ENCODE measurements around the gene BCL7A.

Gene BCL7A

GRCh38 chr12:122001466-122002209 lies 20.0 kb upstream of the BCL7A start:
- no peak for DNase-seq

GRCh38 chr12:122003651-122004611 lies 17.8 kb upstream of the BCL7A start:
- no peak for DNase-seq

- no peak for DNase-seq
These were observed 17.0 kb upstream of the BCL7A start for GRCh38 chr12:122004633-122005071.

- no peak for DNase-seq
These were observed 16.4 kb upstream of the BCL7A start for GRCh38 chr12:122005252-122005776.

GRCh38 chr12:122006186-122006926 lies 15.3 kb upstream of the BCL7A start:
- DNase-seq: no peak

- DNase-seq: no peak
These were observed 11.9 kb upstream of the BCL7A start for GRCh38 chr12:122009741-122010140.

GRCh38 chr12:122012184-122012583 lies 9.5 kb upstream of the BCL7A start:
- no peak for DNase-seq

- DNase-seq: no peak
These were observed 8.5 kb upstream of the BCL7A start for GRCh38 chr12:122013136-122013535.

- no peak for DNase-seq
These were observed 7.7 kb upstream of the BCL7A start for GRCh38 chr12:122013791-122014590.

GRCh38 chr12:122014781-122015180 lies 6.9 kb upstream of the BCL7A start:
- no peak for DNase-seq

- DNase-seq: no peak
These were observed 3.2 kb upstream of the BCL7A start for GRCh38 chr12:122018457-122018856.

GRCh38 chr12:122018937-122019336 lies 2.7 kb upstream of the BCL7A start:
- no peak for DNase-seq

GRCh38 chr12:122020795-122021192 lies 890 bp upstream of the BCL7A start:
- no peak for DNase-seq

GRCh38 chr12:122021193-122021821 lies 377 bp upstream of the BCL7A start:
- no peak for DNase-seq

- no peak for DNase-seq
These were observed 982 bp downstream of the BCL7A start for GRCh38 chr12:122022393-122023338.

GRCh38 chr12:122023339-122024131 lies 1.9 kb downstream of the BCL7A start:
- DNase-seq: peak; percentile 48

GRCh38 chr12:122024132-122024785 lies 2.6 kb downstream of the BCL7A start:
- no peak for DNase-seq

GRCh38 chr12:122026706-122027333 lies 5.1 kb downstream of the BCL7A start:
- no peak for DNase-seq
